Colonic mucosa (tissue), 4 donors: Measurements from ENCODE around the gene EYS. TPM values are rescaled to one million over a fixed set of nuclear protein-coding genes. Genes with fewer than 3 reads are reported as not detected.

Experiments
- DNase-seq: peaks from one replicate; pipeline ENCODE4 v3.0.0-alpha.2; 2020
- H3K27ac ChIP-seq: fragments of 200-600 bp; one replicate; pipeline ENCODE4 v1.8.0; 2021
- H3K27me3 ChIP-seq: fragments of 200-600 bp; one replicate; pipeline ENCODE4 v1.8.0; 2021
- H3K36me3 ChIP-seq: fragments of 200-600 bp; one replicate; pipeline ENCODE4 v1.8.0; 2021
- H3K4me1 ChIP-seq: fragments of 200-600 bp; one replicate; pipeline ENCODE4 v1.8.0; 2021; ENCODE audit warnings: mild to moderate bottlenecking
- H3K4me3 ChIP-seq: fragments of 200-600 bp; one replicate; pipeline ENCODE4 v1.8.0; 2021
- H3K9ac ChIP-seq, 2 donors: one replicate each; pipeline ENCODE4 v1.7.0; 2013; ENCODE audit warnings: control low read depth in 2 of 2, low read depth in 2 of 2, low read length in 2 of 2
- H3K9me3 ChIP-seq: fragments of 200-600 bp; one replicate; pipeline ENCODE4 v1.8.0; 2021
- intact Hi-C: fragments of 100-400 bp; cut with DNase I; formaldehyde crosslinking; loops from one replicate; pipeline ENCODE4 v1.14.1; 2022
- total RNA-seq, 2 donors: library from RNA; stranded (reverse); fragmentation: NEBNext Ultra II Directional in 1 of 2; extraction: Animal tissue kit (Norgen Biotek cat#: 25700) in 1 of 2; gene quantifications; one replicate each; pipeline ENCODE4 v1.2.1, GENCODE V29; 2021
- TF ChIP-seq, protein P1 (sequence below): fragments of 200-600 bp; IDR thresholded peaks from one replicate; pipeline ENCODE4 v1.8.0; 2022; ENCODE audit warnings: antibody characterized with exemption, mild to moderate bottlenecking
- donor health status: healthy.
- donor health status: DM: no; HTN: no; CAD: no.
- donor health status: DM: no; HTN: no; CAD: no.

Gene EYS
- total RNA-seq, 2 donors from 2014 or later = 0.64 to 0.82 TPM

DNA sequence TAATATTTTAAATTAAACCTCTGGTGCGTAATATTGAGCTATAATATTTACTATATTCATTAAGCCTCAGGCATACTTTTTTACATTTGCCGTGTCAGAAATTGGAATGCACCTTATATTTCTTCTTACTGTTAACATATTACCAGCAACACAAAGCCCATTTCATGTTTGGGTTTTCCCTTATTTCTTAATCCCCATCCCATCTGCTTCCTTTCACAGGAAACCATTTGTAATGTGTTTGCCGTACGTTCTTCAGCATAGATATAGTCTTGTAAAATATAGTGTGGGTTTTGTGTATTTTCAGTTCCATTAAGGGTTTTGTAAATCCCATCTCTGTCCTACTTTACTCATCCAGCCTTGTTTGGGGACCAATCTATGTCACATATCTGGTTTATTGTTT lies 6.5 kb downstream of the EYS start:
- no peaks in the 10 kb centered on the region for H3K27me3 ChIP-seq
- intact Hi-C loops = no loop called here
- DNase-seq = no peak

DNA sequence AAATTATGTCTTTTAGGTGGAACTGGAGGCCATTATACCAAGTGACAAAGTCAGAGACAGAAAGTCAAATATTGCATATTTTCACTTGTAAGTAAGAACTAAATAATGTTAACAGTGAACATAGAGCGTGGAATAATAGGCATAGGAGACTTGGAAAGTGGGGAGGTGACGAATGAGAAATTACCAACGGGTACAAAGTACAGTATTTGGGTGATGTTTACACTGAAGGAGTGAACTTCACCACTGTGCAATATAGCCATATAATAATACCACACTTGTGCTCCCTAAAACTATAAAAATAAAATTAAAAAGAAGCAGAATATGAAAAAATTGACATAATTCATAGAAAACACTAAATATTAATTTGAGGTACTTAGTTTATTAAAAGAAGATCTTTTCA lies 14.9 kb downstream of the EYS start:
- H3K9me3 ChIP-seq = no peaks in the 10 kb centered on the region
- no peaks in the 10 kb centered on the region for H3K36me3 ChIP-seq
- H3K27ac ChIP-seq = no peak overlapping the region
- no peak overlapping the region for H3K9ac ChIP-seq
- no peaks in the 10 kb centered on the region for H3K4me1 ChIP-seq
- no peaks in the 10 kb centered on the region for H3K27me3 ChIP-seq
- no peak overlapping the region for H3K4me3 ChIP-seq
- TF ChIP-seq, protein P1, sequence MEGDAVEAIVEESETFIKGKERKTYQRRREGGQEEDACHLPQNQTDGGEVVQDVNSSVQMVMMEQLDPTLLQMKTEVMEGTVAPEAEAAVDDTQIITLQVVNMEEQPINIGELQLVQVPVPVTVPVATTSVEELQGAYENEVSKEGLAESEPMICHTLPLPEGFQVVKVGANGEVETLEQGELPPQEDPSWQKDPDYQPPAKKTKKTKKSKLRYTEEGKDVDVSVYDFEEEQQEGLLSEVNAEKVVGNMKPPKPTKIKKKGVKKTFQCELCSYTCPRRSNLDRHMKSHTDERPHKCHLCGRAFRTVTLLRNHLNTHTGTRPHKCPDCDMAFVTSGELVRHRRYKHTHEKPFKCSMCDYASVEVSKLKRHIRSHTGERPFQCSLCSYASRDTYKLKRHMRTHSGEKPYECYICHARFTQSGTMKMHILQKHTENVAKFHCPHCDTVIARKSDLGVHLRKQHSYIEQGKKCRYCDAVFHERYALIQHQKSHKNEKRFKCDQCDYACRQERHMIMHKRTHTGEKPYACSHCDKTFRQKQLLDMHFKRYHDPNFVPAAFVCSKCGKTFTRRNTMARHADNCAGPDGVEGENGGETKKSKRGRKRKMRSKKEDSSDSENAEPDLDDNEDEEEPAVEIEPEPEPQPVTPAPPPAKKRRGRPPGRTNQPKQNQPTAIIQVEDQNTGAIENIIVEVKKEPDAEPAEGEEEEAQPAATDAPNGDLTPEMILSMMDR = no peak
- intact Hi-C loops = no loop called here
- DNase-seq = no peak

More for the DNA sequence above, 6.5 kb downstream of the EYS start:
- TF ChIP-seq, protein P1 = no peak
- H3K9me3 ChIP-seq = no peaks in the 10 kb centered on the region
- no peak overlapping the region for H3K27ac ChIP-seq
- no peak overlapping the region for H3K9ac ChIP-seq
- H3K4me1 ChIP-seq = no peaks in the 10 kb centered on the region
- H3K4me3 ChIP-seq = no peak overlapping the region
- no peaks in the 10 kb centered on the region for H3K36me3 ChIP-seq

DNA sequence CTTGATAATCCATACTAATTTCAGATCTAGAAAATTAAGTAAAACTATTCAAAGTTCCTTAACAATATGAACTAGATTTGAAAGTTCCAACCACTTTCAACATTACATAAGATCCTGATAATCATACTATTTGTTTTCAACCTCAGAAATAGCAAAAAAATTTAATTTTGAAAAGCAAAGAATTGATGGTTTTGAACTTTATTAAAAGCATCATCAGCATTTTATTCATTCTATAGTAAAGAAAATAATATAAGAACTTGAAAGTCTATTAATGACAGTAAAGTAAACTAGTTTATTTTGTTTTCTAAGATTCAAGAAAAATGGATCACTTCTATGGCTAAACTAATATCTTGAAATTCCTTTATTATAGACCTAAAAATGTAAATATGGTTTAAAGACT lies 26.8 kb downstream of the EYS start:
- intact Hi-C loops = no loop called here
- Histone ChIP-seq H3K4me1 (no peaks in the 10 kb centered on the region), H3K9ac (no peak overlapping the region), H3K36me3 (no peaks in the 10 kb centered on the region), H3K27ac (no peak overlapping the region), H3K27me3 (no peaks in the 10 kb centered on the region), H3K9me3 (no peaks in the 10 kb centered on the region), H3K4me3 (no peak overlapping the region)
- DNase-seq = no peak
- TF ChIP-seq, protein P1 = no peak

DNA sequence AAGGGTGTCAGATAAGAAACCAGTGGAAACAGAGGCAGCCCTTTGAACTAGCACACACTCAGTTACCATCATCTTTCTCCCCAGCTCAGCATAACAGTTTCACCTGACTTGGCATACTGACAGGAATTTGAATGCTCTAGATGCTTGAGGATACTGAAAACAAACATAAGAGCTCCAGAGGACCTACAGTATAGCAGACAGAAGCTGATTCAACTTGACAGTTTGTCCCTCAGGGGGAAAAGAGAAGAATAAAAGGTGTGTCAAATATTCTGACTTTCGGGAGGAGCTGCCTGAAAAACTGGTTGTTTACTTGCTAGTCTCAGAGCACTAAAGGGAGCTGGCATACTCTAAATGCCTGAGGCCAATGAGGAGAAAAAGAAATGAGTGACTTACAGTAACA lies 35.1 kb downstream of the EYS start:
- no peak for DNase-seq
- Histone ChIP-seq H3K36me3 (no peaks in the 10 kb centered on the region), H3K27ac (no peak overlapping the region), H3K9me3 (no peaks in the 10 kb centered on the region), H3K27me3 (no peaks in the 10 kb centered on the region), H3K9ac (no peak overlapping the region), H3K4me1 (no peaks in the 10 kb centered on the region), H3K4me3 (no peak overlapping the region)
- intact Hi-C loops = no loop called here
- TF ChIP-seq, protein P1 = no peak

DNA sequence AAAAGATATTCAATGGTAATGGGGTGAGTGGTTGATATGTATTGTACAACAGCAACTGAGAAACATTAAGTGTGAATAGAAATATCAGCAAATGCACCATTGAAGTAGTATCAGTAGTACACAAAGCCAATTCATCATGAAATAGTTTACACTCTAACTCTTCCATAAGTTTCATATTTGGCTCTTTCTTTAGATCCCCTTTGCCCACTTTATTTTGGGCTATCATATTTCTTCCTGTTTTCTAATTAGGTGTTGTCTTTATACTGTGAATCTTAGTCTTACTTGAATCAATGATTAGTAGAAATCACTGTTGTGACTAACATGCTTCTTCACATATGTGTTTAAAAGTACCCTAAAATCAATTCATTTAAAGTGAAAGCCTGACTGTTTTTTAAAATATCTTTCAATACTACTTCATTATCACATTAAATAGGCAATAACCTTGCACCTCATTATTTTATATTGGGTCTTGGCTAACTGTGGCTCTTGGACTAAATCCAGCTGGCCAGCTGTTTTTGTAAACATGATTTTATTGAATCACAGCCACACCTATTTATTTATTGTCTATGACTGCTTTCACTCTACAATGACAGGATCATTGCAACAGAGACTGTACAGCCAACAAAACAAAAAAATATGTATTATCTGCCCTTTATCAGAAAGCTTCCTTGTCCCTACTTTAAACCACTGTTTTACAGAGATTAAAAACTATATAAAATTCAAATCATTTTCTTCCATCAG lies 38.9 kb downstream of the EYS start:
- no peak overlapping the region for H3K27ac ChIP-seq
- DNase-seq = no peak
- H3K27me3 ChIP-seq = no peaks in the 10 kb centered on the region
- intact Hi-C loops = no loop called here
- no peaks in the 10 kb centered on the region for H3K4me1 ChIP-seq
- H3K4me3 ChIP-seq = no peak overlapping the region
- no peak overlapping the region for H3K9ac ChIP-seq
- H3K36me3 ChIP-seq = no peaks in the 10 kb centered on the region
- H3K9me3 ChIP-seq = no peaks in the 10 kb centered on the region
- TF ChIP-seq, protein P1 = no peak
